HepG2 (cell line): Measurements from ENCODE around the gene TRABD. TPM values are rescaled to one million over a fixed set of nuclear protein-coding genes. Genes with fewer than 3 reads are reported as not detected.

Experiments used
- ATAC-seq: fragments of 200-7000 bp; cut with Tn5 transposase; 3 replicates; pipeline ENCODE4 v1.9.1; 2020; ENCODE audit warnings: mild to moderate bottlenecking, moderate library complexity
- BruUV-seq: library from RNA; stranded (reverse); fragments of 400-500 nt; replicated peaks from 2 replicates; lab custom pipeline; 2021; lab: Mats Ljungman, UMichigan
- CTCF ChIA-PET: fragments of 300-600 bp; formaldehyde crosslinking; extraction: SDS; loops from one replicate; lab custom pipeline; 2021; ENCODE audit warnings: low total read pairs, inconsistent platforms, low intra/inter-chr PET ratio; lab: Yijun Ruan, JAX
- POLR2A ChIA-PET: fragments of 350-600 bp; sonication (Branson Sonifier 250); formaldehyde crosslinking; loops from one replicate; lab custom pipeline; 2020; ENCODE audit warnings: antibody characterized with exemption, inconsistent platforms; lab: Yijun Ruan, JAX
- DNase-seq: peaks from one replicate; pipeline ENCODE4 v3.0.0-alpha.2; 2015; ENCODE audit warnings: low spot score
- FAIRE-seq: peaks from 3 replicates; lab custom pipeline; 2011; peaks lifted over from hg19 to GRCh38; lab: Jason Lieb, UNC
- H2AFZ ChIP-seq: one replicate; pipeline ENCODE4 v1.6.1; 2011; ENCODE audit warnings: low read length, inconsistent platforms
- H3K27ac ChIP-seq: fragments of 300-600 bp; 3 replicates; pipeline ENCODE4 v1.8.0; 2011; ENCODE audit warnings: mixed run types, mild to moderate bottlenecking, mixed read lengths, low read length, inconsistent platforms; ENCODE audit not compliant: insufficient read depth; ENCODE audit errors: extremely low read length
- H3K27me3 ChIP-seq, 2 experiments: fragments of 200-600 bp in 1 of 2; 2 replicates in 1 of 2; 3 replicates in 1 of 2; pipeline versions ENCODE4 v1.6.0 to v1.8.0; 2011; ENCODE audit warnings: low read length in 2 of 2, mild to moderate bottlenecking in 2 of 2, moderate library complexity in 2 of 2, inconsistent platforms in 1 of 2; ENCODE audit not compliant: insufficient read depth in 2 of 2, control insufficient read depth in 1 of 2
- H3K36me3 ChIP-seq, 2 experiments: fragments of 200-600 bp in 1 of 2; replicated peaks in 1 of 2; 2 replicates in 1 of 2; 3 replicates in 1 of 2; pipeline versions ENCODE4 v1.5.1 to v1.8.0; 2011; ENCODE audit warnings: low read length in 2 of 2, inconsistent platforms in 1 of 2; ENCODE audit not compliant: insufficient read depth in 2 of 2, control insufficient read depth in 1 of 2
- H3K4me1 ChIP-seq: 2 replicates; pipeline ENCODE4 v1.5.1; 2012; ENCODE audit warnings: low read length, inconsistent platforms; ENCODE audit not compliant: insufficient read depth
- H3K4me2 ChIP-seq: 2 replicates; pipeline ENCODE4 v1.6.0; 2011; ENCODE audit warnings: low read depth, low read length, inconsistent platforms
- H3K4me3 ChIP-seq, 3 experiments: fragments of 200-600 bp in 1 of 3; sonication (generic), shearing (Covaris generic) in 1 of 3; replicated peaks in 1 of 3; 2 replicates each; pipeline ENCODE4 v1.5.1; 2011 to 2016; ENCODE audit warnings: low read length in 3 of 3, inconsistent platforms in 2 of 3, low read depth in 2 of 3, mild to moderate bottlenecking in 2 of 3, control low read depth in 1 of 3, mixed read lengths in 1 of 3; ENCODE audit not compliant: insufficient read depth in 1 of 3
- H3K79me2 ChIP-seq: one replicate; pipeline ENCODE4 v1.6.1; 2011; ENCODE audit warnings: low read length, inconsistent platforms; ENCODE audit not compliant: insufficient read depth
- H3K9ac ChIP-seq: 2 replicates; pipeline ENCODE4 v1.6.0; 2011; ENCODE audit warnings: mild to moderate bottlenecking, low read depth, low read length, inconsistent platforms; ENCODE audit not compliant: insufficient read depth
- H3K9me3 ChIP-seq: 2 replicates; pipeline ENCODE4 v1.5.1; 2012; ENCODE audit warnings: mild to moderate bottlenecking, low read length
- H4K20me1 ChIP-seq: 2 replicates; pipeline ENCODE4 v1.6.0; 2011; ENCODE audit warnings: inconsistent platforms, mild to moderate bottlenecking, low read length, moderate library complexity; ENCODE audit not compliant: insufficient read depth
- FOXM1 ChIP-seq: sonication (generic); formaldehyde crosslinking; IDR thresholded peaks from 2 replicates; pipeline ENCODE4 v1.5.0; 2020; ENCODE audit warnings: missing genetic modification reagents
- GABPB1 ChIP-seq: IDR thresholded peaks from 2 replicates; pipeline ENCODE4 v1.6.1; 2016; ENCODE audit warnings: mild to moderate bottlenecking, missing genetic modification reagents, moderate library complexity, missing compliant biosample characterization
- HNRNPUL1 ChIP-seq: fragments of 200-400 bp; formaldehyde crosslinking; IDR thresholded peaks from 2 replicates; pipeline ENCODE4 v1.6.1; 2017; ENCODE audit warnings: low read depth, mild to moderate bottlenecking, low read length, moderate library complexity
- MAF1 ChIP-seq: sonication (generic); formaldehyde crosslinking; IDR thresholded peaks from 2 replicates; pipeline ENCODE4 v1.5.0; 2020; ENCODE audit warnings: missing genetic modification reagents, borderline replicate concordance
- MXD4 ChIP-seq: IDR thresholded peaks from 2 replicates; pipeline ENCODE4 v1.6.1; 2016; ENCODE audit warnings: mild to moderate bottlenecking, missing biosample characterization, missing genetic modification reagents
- PHF8 ChIP-seq: sonication (generic); formaldehyde crosslinking; IDR thresholded peaks from 2 replicates; pipeline ENCODE4 v1.5.0; 2020; ENCODE audit warnings: missing genetic modification reagents
- RBFOX2 ChIP-seq: fragments of 200-400 bp; formaldehyde crosslinking; IDR thresholded peaks from 2 replicates; pipeline ENCODE4 v1.6.1; 2017; ENCODE audit warnings: low read depth, mild to moderate bottlenecking, low read length
- SOX5 ChIP-seq: IDR thresholded peaks from 2 replicates; pipeline ENCODE4 v1.6.1; 2016; ENCODE audit warnings: borderline replicate concordance
- TBX2 ChIP-seq: sonication (generic); formaldehyde crosslinking; IDR thresholded peaks from 2 replicates; pipeline ENCODE4 v1.5.0; 2020; ENCODE audit warnings: missing genetic modification reagents, mild to moderate bottlenecking, borderline replicate concordance
- ZFX ChIP-seq: sonication (generic); formaldehyde crosslinking; IDR thresholded peaks from 2 replicates; pipeline ENCODE4 v1.4.0; 2020; ENCODE audit warnings: mild to moderate bottlenecking, low read depth, missing genetic modification reagents, moderate library complexity
- ZNF343 ChIP-seq: sonication (generic); formaldehyde crosslinking; IDR thresholded peaks from 2 replicates; pipeline ENCODE4 v1.4.0; 2020; ENCODE audit warnings: mild to moderate bottlenecking, missing genetic modification reagents
- ZNF543 ChIP-seq: sonication (generic); formaldehyde crosslinking; IDR thresholded peaks from 2 replicates; pipeline ENCODE4 v1.4.0; 2020; ENCODE audit warnings: mild to moderate bottlenecking, missing genetic modification reagents
- ZNF768 ChIP-seq: sonication (generic); formaldehyde crosslinking; IDR thresholded peaks from 2 replicates; pipeline ENCODE4 v1.4.0; 2020; ENCODE audit warnings: missing genetic modification reagents
- WGBS: methylation state at CpG from one replicate; pipeline ENCODE4 v1.1.6; 2017; ENCODE audit warnings: low lambda C conversion rate; 5-methylcytosine and 5-hydroxymethylcytosine counted together
- in situ Hi-C: cut with HindIII; loops from 2 replicates; pipeline ENCODE4 v1.10.0; 2017; ENCODE audit warnings: low pct_unique_long_range_greater_than_20kb; ENCODE audit not compliant: extremely low pct_ligation_motif_present
- intact Hi-C: fragments of 100-400 bp; cut with micrococcal nuclease; formaldehyde crosslinking; loops from one replicate; pipeline ENCODE4 v1.10.0; 2022; ENCODE audit not compliant: unreplicated experiment
- polyA plus RNA-seq, 8 experiments: library from polyadenylated mRNA; depleted of rRNA in 3 of 8; stranded (reverse) in 7 of 8; unstranded in 1 of 8; fragments of >200 nt; fragmentation: Illumina TruSeq in 4 of 8; extraction: Trizol in 4 of 8; gene quantifications; 2 replicates each; pipeline versions ENCODE4 v1.2.1 to v1.2.3, GENCODE V29; 2011 to 2016; ENCODE audit warnings: low read depth in 4 of 8, missing spikeins in 1 of 8, mixed read lengths in 1 of 8; ENCODE audit not compliant: insufficient read depth in 1 of 8
- total RNA-seq, 5 experiments: library from RNA; depleted of rRNA; stranded (reverse); fragments of >200 nt; fragmentation: Illumina TruSeq; extraction: Trizol; gene quantifications; 2 replicates each; pipeline ENCODE4 v1.2.3, GENCODE V29; 2016; ENCODE audit warnings: low read depth in 1 of 5
- TF ChIP-seq, protein P1 (sequence below): sonication (generic); formaldehyde crosslinking; IDR thresholded peaks from 2 replicates; pipeline ENCODE4; 2020; ENCODE audit warnings: missing genetic modification reagents, mild to moderate bottlenecking, borderline replicate concordance
- TF ChIP-seq, protein P2 (sequence below): sonication (generic); formaldehyde crosslinking; IDR thresholded peaks from 2 replicates; pipeline ENCODE4 v1.5.1; 2020; ENCODE audit warnings: mild to moderate bottlenecking, missing genetic modification reagents, moderate library complexity

The TRABD gene
- total and polyA plus RNA-seq, 2 of the 13 experiments (the other 11 are each of a cell fraction or from before 2014, with no cell fraction given): 21.5 to 28.9 TPM

DNA sequence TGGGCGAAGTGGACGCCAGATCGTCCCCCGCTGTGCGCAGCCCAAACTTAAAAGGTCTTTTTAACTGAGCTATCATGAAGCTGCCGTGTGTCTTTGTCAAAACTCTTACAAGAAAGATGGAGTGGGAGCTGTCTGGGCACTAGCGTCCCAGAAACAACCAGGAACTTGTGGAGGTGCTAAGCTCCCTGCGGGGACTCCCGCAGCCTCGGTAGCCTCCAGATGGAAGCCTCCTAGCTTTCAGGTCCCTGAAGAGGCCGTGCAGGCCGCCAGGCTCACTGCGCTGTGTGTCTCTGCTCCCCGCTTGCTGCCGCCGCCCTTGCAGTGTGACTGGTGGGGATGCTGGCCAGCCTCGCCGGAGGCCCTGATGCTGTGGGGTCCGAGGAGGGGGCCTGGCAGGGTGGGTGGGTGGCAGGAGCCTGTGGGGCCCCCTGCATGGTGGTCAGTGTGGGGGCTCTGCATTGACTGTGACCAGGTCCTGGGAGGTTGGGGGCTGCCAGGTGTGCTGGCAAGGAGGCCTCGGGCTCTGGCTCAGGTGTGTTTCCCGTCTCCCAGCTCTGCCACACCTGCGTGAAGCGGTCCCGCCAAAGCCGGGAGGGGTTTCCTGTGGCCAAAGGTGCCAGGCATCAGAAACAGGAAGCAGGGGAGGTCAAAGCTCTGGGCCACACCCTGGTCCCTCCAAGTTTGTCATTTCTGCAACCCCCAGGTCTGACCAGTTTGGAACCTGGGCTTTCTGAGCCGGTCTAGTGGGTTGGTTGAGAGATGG is 1.2 kb downstream of the TRABD start:
- in situ Hi-C loops (no loop called here), intact Hi-C loops (no loop called here)
- Histone ChIP-seq H3K4me2 (peak overlapping the region; percentile 84), H3K36me3 (peaks cover 0 to 3% of the 10 kb centered on the region in 2 experiments; a peak in 1 of 5 replicates), H3K9ac (peak overlapping the region; percentile 82), H3K79me2 (peaks cover 16% of the 10 kb centered on the region), H3K4me1 (peaks cover 34% of the 10 kb centered on the region), H3K9me3 (no peaks in the 10 kb centered on the region), H4K20me1 (peaks cover 2% of the 10 kb centered on the region; the same call in 1 of the 2 replicates), H3K27me3 (no peaks in the 10 kb centered on the region; a peak in 1 of 5 replicates), H2AFZ (no peak overlapping the region), H3K27ac (peak overlapping the region; percentile 40), H3K4me3 (peak overlapping the region; percentile 68 to 88 (median 84))
- peak; percentile 16 for ATAC-seq
- ChIA-PET CTCF (no interaction called here), POLR2A (interaction anchor here (0.7 to 1.4 kb wide), 2 partner anchors 10 to 16 kb away, joined by 3 read pairs; no protein-coding TSS in a partner anchor)
- no TSS peak for BruUV-seq
- WGBS: 38% methylated on average over 9 of the region's 26 CpGs
- FAIRE-seq: no peak
- no peak for DNase-seq
- TF ChIP-seq HNRNPUL1: no peak
- TF ChIP-seq ZNF768 (CRISPR knock-in tag): peak; percentile 65; the same call in 1 of the 2 replicates
- TF ChIP-seq TBX2 (CRISPR knock-in tag): no peak
- no peak for TF ChIP-seq FOXM1
- TF ChIP-seq ZNF343 (CRISPR knock-in tag): 0 out of 2 replicates have a peak, but pooled peaks have one; percentile 38
- TF ChIP-seq PHF8 (CRISPR knock-in tag): peak; percentile 42; the same call in 1 of the 2 replicates
- no peak for TF ChIP-seq SOX5 (CRISPR knock-in tag)
- no peak for TF ChIP-seq MAF1
- peak; percentile 16; the same call in 1 of the 2 replicates for TF ChIP-seq ZFX (CRISPR knock-in tag)
- 0 out of 2 replicates have a peak, but pooled peaks have one; percentile 21 for TF ChIP-seq MXD4 (CRISPR knock-in tag)
- TF ChIP-seq, protein P1, sequence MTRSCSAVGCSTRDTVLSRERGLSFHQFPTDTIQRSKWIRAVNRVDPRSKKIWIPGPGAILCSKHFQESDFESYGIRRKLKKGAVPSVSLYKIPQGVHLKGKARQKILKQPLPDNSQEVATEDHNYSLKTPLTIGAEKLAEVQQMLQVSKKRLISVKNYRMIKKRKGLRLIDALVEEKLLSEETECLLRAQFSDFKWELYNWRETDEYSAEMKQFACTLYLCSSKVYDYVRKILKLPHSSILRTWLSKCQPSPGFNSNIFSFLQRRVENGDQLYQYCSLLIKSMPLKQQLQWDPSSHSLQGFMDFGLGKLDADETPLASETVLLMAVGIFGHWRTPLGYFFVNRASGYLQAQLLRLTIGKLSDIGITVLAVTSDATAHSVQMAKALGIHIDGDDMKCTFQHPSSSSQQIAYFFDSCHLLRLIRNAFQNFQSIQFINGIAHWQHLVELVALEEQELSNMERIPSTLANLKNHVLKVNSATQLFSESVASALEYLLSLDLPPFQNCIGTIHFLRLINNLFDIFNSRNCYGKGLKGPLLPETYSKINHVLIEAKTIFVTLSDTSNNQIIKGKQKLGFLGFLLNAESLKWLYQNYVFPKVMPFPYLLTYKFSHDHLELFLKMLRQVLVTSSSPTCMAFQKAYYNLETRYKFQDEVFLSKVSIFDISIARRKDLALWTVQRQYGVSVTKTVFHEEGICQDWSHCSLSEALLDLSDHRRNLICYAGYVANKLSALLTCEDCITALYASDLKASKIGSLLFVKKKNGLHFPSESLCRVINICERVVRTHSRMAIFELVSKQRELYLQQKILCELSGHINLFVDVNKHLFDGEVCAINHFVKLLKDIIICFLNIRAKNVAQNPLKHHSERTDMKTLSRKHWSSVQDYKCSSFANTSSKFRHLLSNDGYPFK: peak; percentile 26; the same call in 1 of the 2 replicates
- TF ChIP-seq GABPB1 (CRISPR knock-in tag): peak; percentile 4; the same call in 1 of the 2 replicates
- TF ChIP-seq, protein P2, sequence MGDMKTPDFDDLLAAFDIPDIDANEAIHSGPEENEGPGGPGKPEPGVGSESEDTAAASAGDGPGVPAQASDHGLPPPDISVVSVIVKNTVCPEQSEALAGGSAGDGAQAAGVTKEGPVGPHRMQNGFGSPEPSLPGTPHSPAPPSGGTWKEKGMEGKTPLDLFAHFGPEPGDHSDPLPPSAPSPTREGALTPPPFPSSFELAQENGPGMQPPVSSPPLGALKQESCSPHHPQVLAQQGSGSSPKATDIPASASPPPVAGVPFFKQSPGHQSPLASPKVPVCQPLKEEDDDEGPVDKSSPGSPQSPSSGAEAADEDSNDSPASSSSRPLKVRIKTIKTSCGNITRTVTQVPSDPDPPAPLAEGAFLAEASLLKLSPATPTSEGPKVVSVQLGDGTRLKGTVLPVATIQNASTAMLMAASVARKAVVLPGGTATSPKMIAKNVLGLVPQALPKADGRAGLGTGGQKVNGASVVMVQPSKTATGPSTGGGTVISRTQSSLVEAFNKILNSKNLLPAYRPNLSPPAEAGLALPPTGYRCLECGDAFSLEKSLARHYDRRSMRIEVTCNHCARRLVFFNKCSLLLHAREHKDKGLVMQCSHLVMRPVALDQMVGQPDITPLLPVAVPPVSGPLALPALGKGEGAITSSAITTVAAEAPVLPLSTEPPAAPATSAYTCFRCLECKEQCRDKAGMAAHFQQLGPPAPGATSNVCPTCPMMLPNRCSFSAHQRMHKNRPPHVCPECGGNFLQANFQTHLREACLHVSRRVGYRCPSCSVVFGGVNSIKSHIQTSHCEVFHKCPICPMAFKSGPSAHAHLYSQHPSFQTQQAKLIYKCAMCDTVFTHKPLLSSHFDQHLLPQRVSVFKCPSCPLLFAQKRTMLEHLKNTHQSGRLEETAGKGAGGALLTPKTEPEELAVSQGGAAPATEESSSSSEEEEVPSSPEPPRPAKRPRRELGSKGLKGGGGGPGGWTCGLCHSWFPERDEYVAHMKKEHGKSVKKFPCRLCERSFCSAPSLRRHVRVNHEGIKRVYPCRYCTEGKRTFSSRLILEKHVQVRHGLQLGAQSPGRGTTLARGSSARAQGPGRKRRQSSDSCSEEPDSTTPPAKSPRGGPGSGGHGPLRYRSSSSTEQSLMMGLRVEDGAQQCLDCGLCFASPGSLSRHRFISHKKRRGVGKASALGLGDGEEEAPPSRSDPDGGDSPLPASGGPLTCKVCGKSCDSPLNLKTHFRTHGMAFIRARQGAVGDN: peak; percentile 51; the same call in 1 of the 2 replicates
- TF ChIP-seq ZNF543 (CRISPR knock-in tag): peak; percentile 49; the same call in 1 of the 2 replicates
- peak; percentile 49; the same call in 1 of the 2 replicates for TF ChIP-seq RBFOX2
